WERI-Rb-1 (cell line): ENCODE results near the gene HSD11B1.

Experiments
- DNase-seq: peaks from one replicate; pipeline ENCODE4 v3.0.0-alpha.2; 2020
- H3K27ac ChIP-seq: fragments of 250-450 bp; sonication (Bioruptor Pico); 2 replicates; pipeline ENCODE4 v1.5.1; 2020; ENCODE audit warnings: mild to moderate bottlenecking, moderate library complexity
- H3K27me3 ChIP-seq: fragments of 250-450 bp; sonication (Bioruptor Pico); 2 replicates; pipeline ENCODE4 v1.5.1; 2021; ENCODE audit warnings: mild to moderate bottlenecking, low read depth, moderate library complexity; ENCODE audit not compliant: insufficient read depth, severe bottlenecking
- H3K36me3 ChIP-seq: fragments of 250-450 bp; sonication (Bioruptor Pico); 2 replicates; pipeline ENCODE4 v1.5.1; 2020; ENCODE audit warnings: mild to moderate bottlenecking, moderate library complexity
- H3K4me3 ChIP-seq: 2 replicates; pipeline ENCODE4 v1.5.1; 2011; ENCODE audit warnings: low read depth, mild to moderate bottlenecking, control low read depth, low read length
- H3K9me3 ChIP-seq: fragments of 250-450 bp; sonication (Bioruptor Pico); 2 replicates; pipeline ENCODE4 v1.5.1; 2021; ENCODE audit warnings: mild to moderate bottlenecking, moderate library complexity; ENCODE audit not compliant: severe bottlenecking
- TF ChIP-seq, protein P1 (sequence below): IDR thresholded peaks from 2 replicates; pipeline ENCODE4 v1.5.1; 2011; ENCODE audit warnings: low read depth, mild to moderate bottlenecking, control low read depth, inconsistent platforms, low read length

Gene HSD11B1

DNA sequence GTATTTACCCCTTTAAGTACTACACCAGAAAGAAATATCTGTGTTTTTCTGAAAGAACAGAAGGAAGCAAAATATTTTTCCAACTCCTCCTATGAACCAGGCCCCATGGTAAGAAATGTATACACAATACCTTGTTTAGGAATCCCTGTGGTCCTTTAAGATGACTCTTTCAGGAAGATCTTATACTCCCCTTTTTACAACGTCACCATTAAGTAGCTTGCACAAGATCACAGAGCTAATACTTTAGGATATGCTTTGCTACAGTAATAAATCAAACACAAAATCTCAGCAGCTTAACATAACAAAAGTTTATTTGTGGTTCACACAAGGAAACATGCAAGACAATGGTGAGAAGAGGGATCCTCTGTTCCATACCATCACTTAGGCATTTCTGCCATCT is 43.6 kb upstream of the HSD11B1 start:
- H3K9me3 ChIP-seq: no peaks in the 10 kb centered on the region
- peaks cover 52% of the 10 kb centered on the region for H3K27me3 ChIP-seq
- TF ChIP-seq, protein P1, sequence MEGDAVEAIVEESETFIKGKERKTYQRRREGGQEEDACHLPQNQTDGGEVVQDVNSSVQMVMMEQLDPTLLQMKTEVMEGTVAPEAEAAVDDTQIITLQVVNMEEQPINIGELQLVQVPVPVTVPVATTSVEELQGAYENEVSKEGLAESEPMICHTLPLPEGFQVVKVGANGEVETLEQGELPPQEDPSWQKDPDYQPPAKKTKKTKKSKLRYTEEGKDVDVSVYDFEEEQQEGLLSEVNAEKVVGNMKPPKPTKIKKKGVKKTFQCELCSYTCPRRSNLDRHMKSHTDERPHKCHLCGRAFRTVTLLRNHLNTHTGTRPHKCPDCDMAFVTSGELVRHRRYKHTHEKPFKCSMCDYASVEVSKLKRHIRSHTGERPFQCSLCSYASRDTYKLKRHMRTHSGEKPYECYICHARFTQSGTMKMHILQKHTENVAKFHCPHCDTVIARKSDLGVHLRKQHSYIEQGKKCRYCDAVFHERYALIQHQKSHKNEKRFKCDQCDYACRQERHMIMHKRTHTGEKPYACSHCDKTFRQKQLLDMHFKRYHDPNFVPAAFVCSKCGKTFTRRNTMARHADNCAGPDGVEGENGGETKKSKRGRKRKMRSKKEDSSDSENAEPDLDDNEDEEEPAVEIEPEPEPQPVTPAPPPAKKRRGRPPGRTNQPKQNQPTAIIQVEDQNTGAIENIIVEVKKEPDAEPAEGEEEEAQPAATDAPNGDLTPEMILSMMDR: no peak
- no peak overlapping the region for H3K27ac ChIP-seq
- no peak overlapping the region for H3K4me3 ChIP-seq
- DNase-seq: no peak
- H3K36me3 ChIP-seq: no peaks in the 10 kb centered on the region

DNA sequence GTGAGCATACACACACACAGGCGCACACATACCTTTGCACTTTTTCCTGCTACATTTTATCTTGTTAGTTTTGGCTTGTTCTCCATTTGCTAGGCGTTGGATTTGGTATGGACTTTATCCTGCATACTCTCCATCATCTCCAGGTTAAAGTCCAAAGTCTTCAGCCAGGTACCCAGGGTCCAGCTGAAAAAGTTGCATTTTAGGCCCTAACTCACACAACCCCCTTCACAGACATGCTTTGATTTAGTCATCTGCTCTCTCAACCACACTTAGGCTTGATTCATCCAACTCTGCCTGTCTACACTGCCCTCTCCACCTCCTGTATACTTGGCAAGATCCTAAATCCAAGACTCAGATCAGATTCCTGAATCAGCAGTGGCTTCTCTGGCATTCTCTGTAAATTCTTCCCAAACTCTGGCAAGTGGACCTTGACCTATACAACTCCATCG is 41.7 kb upstream of the HSD11B1 start:
- Histone ChIP-seq H3K27me3 (peaks cover 56% of the 10 kb centered on the region), H3K4me3 (no peak overlapping the region), H3K36me3 (no peaks in the 10 kb centered on the region), H3K9me3 (no peaks in the 10 kb centered on the region), H3K27ac (no peak overlapping the region)
- TF ChIP-seq, protein P1: no peak
- no peak for DNase-seq

DNA sequence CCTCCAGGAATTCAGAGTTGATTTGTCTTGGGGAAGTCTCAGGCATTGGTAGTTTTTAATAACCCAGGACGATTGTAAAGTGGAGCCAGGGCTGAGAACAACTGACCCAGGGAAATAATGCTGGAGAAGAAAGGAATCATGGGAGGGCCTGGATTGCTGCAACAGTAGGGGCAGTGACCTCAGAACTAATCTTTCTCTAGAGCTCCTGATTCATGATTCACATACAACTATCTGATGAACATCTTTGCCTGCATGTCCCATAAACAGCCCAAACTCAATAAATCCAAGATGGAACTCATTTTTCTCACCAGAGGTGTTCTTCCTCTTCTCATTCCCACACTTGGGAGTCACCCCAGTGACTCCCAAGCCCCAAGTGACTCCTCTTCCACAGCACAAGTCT is 37.5 kb upstream of the HSD11B1 start:
- no peaks in the 10 kb centered on the region for H3K9me3 ChIP-seq

DNA sequence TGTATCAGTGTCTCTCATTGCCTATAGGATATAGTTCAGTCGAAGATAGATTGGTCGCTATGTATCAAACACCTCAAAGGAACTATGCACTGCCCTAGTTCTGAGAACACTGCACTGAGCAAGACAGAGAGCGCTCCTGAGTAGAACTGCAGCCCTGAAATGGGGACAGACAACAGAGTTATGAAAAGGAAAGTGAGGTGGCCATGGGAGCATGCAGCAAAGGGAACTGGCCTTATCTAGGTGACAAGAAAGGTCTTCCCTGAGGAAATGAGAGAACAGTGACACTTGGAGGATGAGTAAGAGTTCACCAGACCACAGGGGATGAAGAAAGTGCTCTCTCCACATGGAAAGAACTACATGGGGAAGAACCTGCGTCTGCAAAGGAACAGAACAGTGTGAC is 36.9 kb upstream of the HSD11B1 start:
- Histone ChIP-seq H3K4me3 (no peak overlapping the region), H3K27me3 (peaks cover 53% of the 10 kb centered on the region), H3K9me3 (no peaks in the 10 kb centered on the region), H3K36me3 (no peaks in the 10 kb centered on the region), H3K27ac (no peak overlapping the region)
- TF ChIP-seq, protein P1: no peak
- no peak for DNase-seq

More for the DNA sequence above, 37.5 kb upstream of the HSD11B1 start:
- TF ChIP-seq, protein P1: no peak
- Histone ChIP-seq H3K27me3 (peaks cover 55% of the 10 kb centered on the region), H3K36me3 (no peaks in the 10 kb centered on the region), H3K4me3 (no peak overlapping the region), H3K27ac (no peak overlapping the region)
- DNase-seq: no peak

DNA sequence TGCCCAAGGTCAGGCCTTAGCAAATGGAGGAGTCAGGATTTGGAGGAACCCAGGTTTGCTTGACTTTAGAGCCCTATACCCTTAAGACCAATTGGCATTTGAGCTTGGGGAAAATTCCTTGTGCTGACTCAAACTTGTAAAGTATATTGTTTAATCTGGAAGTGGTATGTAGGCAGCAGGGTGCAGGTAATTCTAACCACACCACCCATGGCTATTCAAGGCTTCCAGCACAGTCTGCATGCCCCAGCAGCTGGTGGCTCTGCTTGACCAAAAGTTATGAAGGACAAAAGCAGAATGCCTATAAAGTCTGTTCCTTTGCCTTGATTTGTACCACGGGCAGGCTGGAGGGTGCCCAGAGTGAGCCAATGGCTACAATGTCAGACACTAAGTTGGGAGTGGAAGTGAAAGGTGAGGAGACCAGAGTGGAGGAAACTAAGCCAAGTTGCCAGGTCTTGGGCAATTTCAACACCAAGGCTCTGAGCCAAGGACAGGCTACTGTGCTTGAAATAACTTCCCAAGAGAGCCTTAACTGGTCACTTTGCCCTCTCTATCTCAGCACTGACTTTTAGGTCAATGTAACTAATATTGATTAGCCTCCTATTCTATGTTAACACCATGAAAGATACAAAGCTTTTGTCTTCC is 34.1 kb upstream of the HSD11B1 start:
- no peak for DNase-seq

More for the DNA sequence above, 34.1 kb upstream of the HSD11B1 start:
- H3K9me3 ChIP-seq: no peaks in the 10 kb centered on the region
- TF ChIP-seq, protein P1: no peak
- H3K27ac ChIP-seq: no peak overlapping the region
- peaks cover 72% of the 10 kb centered on the region for H3K27me3 ChIP-seq
- H3K36me3 ChIP-seq: no peaks in the 10 kb centered on the region
- H3K4me3 ChIP-seq: no peak overlapping the region
